Measurements from ENCODE around the gene USH1C.

USH1C gene

GRCh38 chr11:17547932-17548331, 3.7 kb upstream of the USH1C start:
- peak; percentile 5 for TF ChIP-seq CTCF (conservative IDR thresholded peaks at IDR 0.05; ENCODE audit: low read depth, low read length)
- DNase-seq (ENCODE audit: low read depth) = no peak
- H3K4me3 ChIP-seq (ENCODE audit: low read depth, low read length) = no peak overlapping the region

GRCh38 chr11:17547051-17547577, 2.9 kb upstream of the USH1C start, which contains the start of gene OTOG:
Gene OTOG, plus strand, starts transcription at chr11:17547259. Its CDS starts 114 bp downstream, at chr11:17547373.
- H3K4me3 ChIP-seq (ENCODE audit: low read depth, low read length) = no peak within 1 kb of the TSS
- no peak for TF ChIP-seq CTCF (conservative IDR thresholded peaks at IDR 0.05; ENCODE audit: low read depth, low read length)
- DNase-seq (ENCODE audit: low read depth) = peak; percentile 15

GRCh38 chr11:17546240-17546639, 2.0 kb upstream of the USH1C start:
- DNase-seq (ENCODE audit: low read depth) = no peak
- no peak overlapping the region for H3K4me3 ChIP-seq (ENCODE audit: low read depth, low read length)
- no peak for TF ChIP-seq CTCF (conservative IDR thresholded peaks at IDR 0.05; ENCODE audit: low read depth, low read length)

GRCh38 chr11:17543574-17544180, 539 bp downstream of the USH1C start:
- no peak overlapping the region for H3K4me3 ChIP-seq (ENCODE audit: low read depth, low read length)
- DNase-seq (ENCODE audit: low read depth) = no peak
- no peak for TF ChIP-seq CTCF (conservative IDR thresholded peaks at IDR 0.05; ENCODE audit: low read depth, low read length)

- no peak for TF ChIP-seq CTCF (conservative IDR thresholded peaks at IDR 0.05; ENCODE audit: low read depth, low read length)
Observed at GRCh38 chr11:17543041-17543440, 1.2 kb downstream of the USH1C start.

GRCh38 chr11:17542249-17542648, 2.0 kb downstream of the USH1C start:
- DNase-seq (ENCODE audit: low read depth) = no peak
- no peak overlapping the region for H3K4me3 ChIP-seq (ENCODE audit: low read depth, low read length)

More at GRCh38 chr11:17543041-17543440, 1.2 kb downstream of the USH1C start:
- no peak for DNase-seq (ENCODE audit: low read depth)
- no peak overlapping the region for H3K4me3 ChIP-seq (ENCODE audit: low read depth, low read length)

More at GRCh38 chr11:17542249-17542648, 2.0 kb downstream of the USH1C start:
- TF ChIP-seq CTCF (conservative IDR thresholded peaks at IDR 0.05; ENCODE audit: low read depth, low read length) = no peak
